ENCODE data around the gene DLG2. TPM values are rescaled to one million over a fixed set of nuclear protein-coding genes. Genes with fewer than 3 reads are reported as not detected.

The DLG2 gene
- total RNA-seq, 1 experiment from 2014 or later = 17.5 TPM

DNA sequence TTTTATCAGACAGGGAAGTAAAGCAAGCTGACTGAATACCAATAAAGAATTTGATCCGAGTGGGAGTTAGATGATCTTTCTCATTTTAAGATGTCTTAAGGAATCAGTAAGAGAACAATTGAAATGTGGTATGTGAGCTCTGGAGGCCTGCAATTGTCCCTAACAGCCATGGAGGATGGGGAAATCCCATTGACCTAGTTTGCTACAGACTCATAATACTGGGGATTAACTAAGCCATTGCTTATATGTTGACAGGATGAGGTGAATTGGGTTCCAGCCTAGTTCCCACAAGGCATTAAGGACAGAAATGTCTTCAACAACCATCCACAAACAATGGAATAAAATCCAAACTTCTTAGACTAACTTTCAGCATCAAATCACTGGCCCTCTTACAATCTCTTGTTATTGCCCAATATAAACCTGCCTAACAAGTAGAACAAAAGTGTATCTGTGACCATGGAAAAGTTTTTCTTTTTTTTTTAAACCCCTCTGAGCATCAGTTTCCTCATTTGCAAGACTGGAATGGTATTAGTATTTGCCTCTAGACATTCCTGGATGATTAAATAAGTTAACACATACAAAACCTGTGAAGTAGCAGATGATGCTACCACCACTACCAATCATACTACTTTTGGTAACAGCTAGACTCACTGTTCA lies 773.2 kb downstream of the DLG2 start:
- no peak for ATAC-seq
- H3K4me3 Mint-ChIP-seq = no peak overlapping the region
- H3K4me1 Mint-ChIP-seq = peaks cover 12% of the 10 kb centered on the region
- TF ChIP-seq JUN (CRISPR knock-in tag; IDR thresholded peaks at IDR 0.05) (no peak), TP53 (CRISPR knock-in tag; IDR thresholded peaks at IDR 0.05) (no peak), HMGA2 (CRISPR knock-in tag; IDR thresholded peaks at IDR 0.05) (no peak), NFE2L1 (CRISPR knock-in tag; IDR thresholded peaks at IDR 0.05) (no peak), ZBTB21 (CRISPR knock-in tag; IDR thresholded peaks at IDR 0.05; ENCODE audit: borderline replicate concordance) (no peak), OVOL2 (CRISPR knock-in tag; IDR thresholded peaks at IDR 0.05; ENCODE audit: borderline replicate concordance) (no peak)
- TF ChIP-seq, protein P1, sequence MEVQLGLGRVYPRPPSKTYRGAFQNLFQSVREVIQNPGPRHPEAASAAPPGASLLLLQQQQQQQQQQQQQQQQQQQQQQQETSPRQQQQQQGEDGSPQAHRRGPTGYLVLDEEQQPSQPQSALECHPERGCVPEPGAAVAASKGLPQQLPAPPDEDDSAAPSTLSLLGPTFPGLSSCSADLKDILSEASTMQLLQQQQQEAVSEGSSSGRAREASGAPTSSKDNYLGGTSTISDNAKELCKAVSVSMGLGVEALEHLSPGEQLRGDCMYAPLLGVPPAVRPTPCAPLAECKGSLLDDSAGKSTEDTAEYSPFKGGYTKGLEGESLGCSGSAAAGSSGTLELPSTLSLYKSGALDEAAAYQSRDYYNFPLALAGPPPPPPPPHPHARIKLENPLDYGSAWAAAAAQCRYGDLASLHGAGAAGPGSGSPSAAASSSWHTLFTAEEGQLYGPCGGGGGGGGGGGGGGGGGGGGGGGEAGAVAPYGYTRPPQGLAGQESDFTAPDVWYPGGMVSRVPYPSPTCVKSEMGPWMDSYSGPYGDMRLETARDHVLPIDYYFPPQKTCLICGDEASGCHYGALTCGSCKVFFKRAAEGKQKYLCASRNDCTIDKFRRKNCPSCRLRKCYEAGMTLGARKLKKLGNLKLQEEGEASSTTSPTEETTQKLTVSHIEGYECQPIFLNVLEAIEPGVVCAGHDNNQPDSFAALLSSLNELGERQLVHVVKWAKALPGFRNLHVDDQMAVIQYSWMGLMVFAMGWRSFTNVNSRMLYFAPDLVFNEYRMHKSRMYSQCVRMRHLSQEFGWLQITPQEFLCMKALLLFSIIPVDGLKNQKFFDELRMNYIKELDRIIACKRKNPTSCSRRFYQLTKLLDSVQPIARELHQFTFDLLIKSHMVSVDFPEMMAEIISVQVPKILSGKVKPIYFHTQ (CRISPR knock-in tag; IDR thresholded peaks at IDR 0.05) = no peak
- TF ChIP-seq, protein P2, sequence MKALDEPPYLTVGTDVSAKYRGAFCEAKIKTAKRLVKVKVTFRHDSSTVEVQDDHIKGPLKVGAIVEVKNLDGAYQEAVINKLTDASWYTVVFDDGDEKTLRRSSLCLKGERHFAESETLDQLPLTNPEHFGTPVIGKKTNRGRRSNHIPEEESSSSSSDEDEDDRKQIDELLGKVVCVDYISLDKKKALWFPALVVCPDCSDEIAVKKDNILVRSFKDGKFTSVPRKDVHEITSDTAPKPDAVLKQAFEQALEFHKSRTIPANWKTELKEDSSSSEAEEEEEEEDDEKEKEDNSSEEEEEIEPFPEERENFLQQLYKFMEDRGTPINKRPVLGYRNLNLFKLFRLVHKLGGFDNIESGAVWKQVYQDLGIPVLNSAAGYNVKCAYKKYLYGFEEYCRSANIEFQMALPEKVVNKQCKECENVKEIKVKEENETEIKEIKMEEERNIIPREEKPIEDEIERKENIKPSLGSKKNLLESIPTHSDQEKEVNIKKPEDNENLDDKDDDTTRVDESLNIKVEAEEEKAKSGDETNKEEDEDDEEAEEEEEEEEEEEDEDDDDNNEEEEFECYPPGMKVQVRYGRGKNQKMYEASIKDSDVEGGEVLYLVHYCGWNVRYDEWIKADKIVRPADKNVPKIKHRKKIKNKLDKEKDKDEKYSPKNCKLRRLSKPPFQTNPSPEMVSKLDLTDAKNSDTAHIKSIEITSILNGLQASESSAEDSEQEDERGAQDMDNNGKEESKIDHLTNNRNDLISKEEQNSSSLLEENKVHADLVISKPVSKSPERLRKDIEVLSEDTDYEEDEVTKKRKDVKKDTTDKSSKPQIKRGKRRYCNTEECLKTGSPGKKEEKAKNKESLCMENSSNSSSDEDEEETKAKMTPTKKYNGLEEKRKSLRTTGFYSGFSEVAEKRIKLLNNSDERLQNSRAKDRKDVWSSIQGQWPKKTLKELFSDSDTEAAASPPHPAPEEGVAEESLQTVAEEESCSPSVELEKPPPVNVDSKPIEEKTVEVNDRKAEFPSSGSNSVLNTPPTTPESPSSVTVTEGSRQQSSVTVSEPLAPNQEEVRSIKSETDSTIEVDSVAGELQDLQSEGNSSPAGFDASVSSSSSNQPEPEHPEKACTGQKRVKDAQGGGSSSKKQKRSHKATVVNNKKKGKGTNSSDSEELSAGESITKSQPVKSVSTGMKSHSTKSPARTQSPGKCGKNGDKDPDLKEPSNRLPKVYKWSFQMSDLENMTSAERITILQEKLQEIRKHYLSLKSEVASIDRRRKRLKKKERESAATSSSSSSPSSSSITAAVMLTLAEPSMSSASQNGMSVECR (CRISPR knock-in tag; IDR thresholded peaks at IDR 0.05; ENCODE audit: borderline replicate concordance) = no peak
- TF ChIP-seq, protein P3, sequence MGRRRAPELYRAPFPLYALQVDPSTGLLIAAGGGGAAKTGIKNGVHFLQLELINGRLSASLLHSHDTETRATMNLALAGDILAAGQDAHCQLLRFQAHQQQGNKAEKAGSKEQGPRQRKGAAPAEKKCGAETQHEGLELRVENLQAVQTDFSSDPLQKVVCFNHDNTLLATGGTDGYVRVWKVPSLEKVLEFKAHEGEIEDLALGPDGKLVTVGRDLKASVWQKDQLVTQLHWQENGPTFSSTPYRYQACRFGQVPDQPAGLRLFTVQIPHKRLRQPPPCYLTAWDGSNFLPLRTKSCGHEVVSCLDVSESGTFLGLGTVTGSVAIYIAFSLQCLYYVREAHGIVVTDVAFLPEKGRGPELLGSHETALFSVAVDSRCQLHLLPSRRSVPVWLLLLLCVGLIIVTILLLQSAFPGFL (CRISPR knock-in tag; IDR thresholded peaks at IDR 0.05; ENCODE audit: borderline replicate concordance) = no peak
- TF ChIP-seq, protein P4, sequence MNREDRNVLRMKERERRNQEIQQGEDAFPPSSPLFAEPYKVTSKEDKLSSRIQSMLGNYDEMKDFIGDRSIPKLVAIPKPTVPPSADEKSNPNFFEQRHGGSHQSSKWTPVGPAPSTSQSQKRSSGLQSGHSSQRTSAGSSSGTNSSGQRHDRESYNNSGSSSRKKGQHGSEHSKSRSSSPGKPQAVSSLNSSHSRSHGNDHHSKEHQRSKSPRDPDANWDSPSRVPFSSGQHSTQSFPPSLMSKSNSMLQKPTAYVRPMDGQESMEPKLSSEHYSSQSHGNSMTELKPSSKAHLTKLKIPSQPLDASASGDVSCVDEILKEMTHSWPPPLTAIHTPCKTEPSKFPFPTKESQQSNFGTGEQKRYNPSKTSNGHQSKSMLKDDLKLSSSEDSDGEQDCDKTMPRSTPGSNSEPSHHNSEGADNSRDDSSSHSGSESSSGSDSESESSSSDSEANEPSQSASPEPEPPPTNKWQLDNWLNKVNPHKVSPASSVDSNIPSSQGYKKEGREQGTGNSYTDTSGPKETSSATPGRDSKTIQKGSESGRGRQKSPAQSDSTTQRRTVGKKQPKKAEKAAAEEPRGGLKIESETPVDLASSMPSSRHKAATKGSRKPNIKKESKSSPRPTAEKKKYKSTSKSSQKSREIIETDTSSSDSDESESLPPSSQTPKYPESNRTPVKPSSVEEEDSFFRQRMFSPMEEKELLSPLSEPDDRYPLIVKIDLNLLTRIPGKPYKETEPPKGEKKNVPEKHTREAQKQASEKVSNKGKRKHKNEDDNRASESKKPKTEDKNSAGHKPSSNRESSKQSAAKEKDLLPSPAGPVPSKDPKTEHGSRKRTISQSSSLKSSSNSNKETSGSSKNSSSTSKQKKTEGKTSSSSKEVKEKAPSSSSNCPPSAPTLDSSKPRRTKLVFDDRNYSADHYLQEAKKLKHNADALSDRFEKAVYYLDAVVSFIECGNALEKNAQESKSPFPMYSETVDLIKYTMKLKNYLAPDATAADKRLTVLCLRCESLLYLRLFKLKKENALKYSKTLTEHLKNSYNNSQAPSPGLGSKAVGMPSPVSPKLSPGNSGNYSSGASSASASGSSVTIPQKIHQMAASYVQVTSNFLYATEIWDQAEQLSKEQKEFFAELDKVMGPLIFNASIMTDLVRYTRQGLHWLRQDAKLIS (CRISPR knock-in tag; IDR thresholded peaks at IDR 0.05; ENCODE audit: borderline replicate concordance) = no peak
- TF ChIP-seq, protein P5, sequence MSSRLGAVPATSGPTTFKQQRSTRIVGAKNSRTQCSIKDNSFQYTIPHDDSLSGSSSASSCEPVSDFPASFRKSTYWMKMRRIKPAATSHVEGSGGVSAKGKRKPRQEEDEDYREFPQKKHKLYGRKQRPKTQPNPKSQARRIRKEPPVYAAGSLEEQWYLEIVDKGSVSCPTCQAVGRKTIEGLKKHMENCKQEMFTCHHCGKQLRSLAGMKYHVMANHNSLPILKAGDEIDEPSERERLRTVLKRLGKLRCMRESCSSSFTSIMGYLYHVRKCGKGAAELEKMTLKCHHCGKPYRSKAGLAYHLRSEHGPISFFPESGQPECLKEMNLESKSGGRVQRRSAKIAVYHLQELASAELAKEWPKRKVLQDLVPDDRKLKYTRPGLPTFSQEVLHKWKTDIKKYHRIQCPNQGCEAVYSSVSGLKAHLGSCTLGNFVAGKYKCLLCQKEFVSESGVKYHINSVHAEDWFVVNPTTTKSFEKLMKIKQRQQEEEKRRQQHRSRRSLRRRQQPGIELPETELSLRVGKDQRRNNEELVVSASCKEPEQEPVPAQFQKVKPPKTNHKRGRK (CRISPR knock-in tag; IDR thresholded peaks at IDR 0.05; ENCODE audit: borderline replicate concordance) = no peak
- ChIA-PET CTCF (no interaction called here), POLR2A (no interaction called here)
- no peaks in the 10 kb centered on the region for H3K9me3 Mint-ChIP-seq
- H3K27me3 Mint-ChIP-seq (ENCODE audit: low read depth) = no peaks in the 10 kb centered on the region
- DNase-seq (ENCODE audit: low spot score) = no peak
- H3K27ac Mint-ChIP-seq = no peak overlapping the region
- H3K36me3 Mint-ChIP-seq = no peaks in the 10 kb centered on the region

Data from WTC11 (cell line).